GM13976 (cell line): ENCODE data around the gene C1QTNF1.

Source experiments
- DNase-seq: peaks from one replicate; pipeline ENCODE4 v3.0.0; 2012; ENCODE audit warnings: low spot score
- CTCF ChIP-seq: IDR thresholded peaks from 2 replicates; pipeline ENCODE4 v1.5.1; 2012; ENCODE audit warnings: borderline replicate concordance, mild to moderate bottlenecking; ENCODE audit not compliant: insufficient read depth; ENCODE audit errors: extremely low read depth, missing control alignments, control extremely low read depth
- in situ Hi-C: fragments of 300-500 bp; cut with MboI; formaldehyde crosslinking; loops from one replicate; pipeline ENCODE4 v1.12.0; 2022; ENCODE audit warnings: low sequenced_read_pairs, mixed read lengths, inconsistent platforms; ENCODE audit not compliant: unreplicated experiment

Gene C1QTNF1

GRCh38 chr17:79051306-79051705 is 27.3 kb downstream of the C1QTNF1 start:
- in situ Hi-C loops: no loop called here

GRCh38 chr17:79052131-79052530 is 28.2 kb downstream of the C1QTNF1 start:
- in situ Hi-C loops: no loop called here
- TF ChIP-seq CTCF: no peak
- DNase-seq: no peak

More at GRCh38 chr17:79051306-79051705, 27.3 kb downstream of the C1QTNF1 start:
- no peak for DNase-seq
- no peak for TF ChIP-seq CTCF

GRCh38 chr17:79053251-79053925 is 29.4 kb downstream of the C1QTNF1 start:
- in situ Hi-C loops: no loop called here
- DNase-seq: no peak
- no peak for TF ChIP-seq CTCF

- DNase-seq: no peak
- in situ Hi-C loops: no loop called here
- TF ChIP-seq CTCF: no peak
These were observed 30.4 kb downstream of the C1QTNF1 start for GRCh38 chr17:79054200-79054960.

GRCh38 chr17:79055197-79055596 is 31.2 kb downstream of the C1QTNF1 start:
- no peak for DNase-seq
- in situ Hi-C loops: no loop called here
- no peak for TF ChIP-seq CTCF

GRCh38 chr17:79057737-79058385 is 33.9 kb downstream of the C1QTNF1 start:
- in situ Hi-C loops: no loop called here
- DNase-seq: no peak

More at GRCh38 chr17:79057737-79058385, 33.9 kb downstream of the C1QTNF1 start:
- no peak for TF ChIP-seq CTCF
